Measurements from ENCODE around the gene RHOBTB1.

The RHOBTB1 gene

DNA sequence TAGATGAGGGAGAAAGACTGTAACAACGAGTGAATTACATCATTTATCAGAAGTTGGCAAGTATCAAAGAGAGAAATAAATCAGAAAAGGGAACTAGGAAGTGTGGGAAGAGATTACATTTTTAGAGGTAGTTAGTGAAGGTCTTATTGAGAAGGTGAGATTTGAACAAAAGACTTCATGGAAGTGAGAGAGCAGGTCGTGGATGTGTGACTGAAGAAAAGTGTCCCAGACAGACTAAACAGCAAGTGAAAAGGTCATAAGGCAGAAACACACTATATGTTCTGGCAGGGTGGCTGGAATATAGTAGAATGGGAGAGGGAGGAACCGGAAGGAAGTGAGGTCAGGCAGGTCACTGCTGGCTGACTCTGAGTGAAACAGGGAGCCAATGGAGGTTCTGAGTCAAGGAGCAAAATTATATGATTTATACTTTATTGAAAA lies 35.7 kb upstream of the RHOBTB1 start:
- H3K27ac ChIP-seq: no peak overlapping the region
- TF ChIP-seq CTCF (conservative IDR thresholded peaks at IDR 0.05): no peak

DNA sequence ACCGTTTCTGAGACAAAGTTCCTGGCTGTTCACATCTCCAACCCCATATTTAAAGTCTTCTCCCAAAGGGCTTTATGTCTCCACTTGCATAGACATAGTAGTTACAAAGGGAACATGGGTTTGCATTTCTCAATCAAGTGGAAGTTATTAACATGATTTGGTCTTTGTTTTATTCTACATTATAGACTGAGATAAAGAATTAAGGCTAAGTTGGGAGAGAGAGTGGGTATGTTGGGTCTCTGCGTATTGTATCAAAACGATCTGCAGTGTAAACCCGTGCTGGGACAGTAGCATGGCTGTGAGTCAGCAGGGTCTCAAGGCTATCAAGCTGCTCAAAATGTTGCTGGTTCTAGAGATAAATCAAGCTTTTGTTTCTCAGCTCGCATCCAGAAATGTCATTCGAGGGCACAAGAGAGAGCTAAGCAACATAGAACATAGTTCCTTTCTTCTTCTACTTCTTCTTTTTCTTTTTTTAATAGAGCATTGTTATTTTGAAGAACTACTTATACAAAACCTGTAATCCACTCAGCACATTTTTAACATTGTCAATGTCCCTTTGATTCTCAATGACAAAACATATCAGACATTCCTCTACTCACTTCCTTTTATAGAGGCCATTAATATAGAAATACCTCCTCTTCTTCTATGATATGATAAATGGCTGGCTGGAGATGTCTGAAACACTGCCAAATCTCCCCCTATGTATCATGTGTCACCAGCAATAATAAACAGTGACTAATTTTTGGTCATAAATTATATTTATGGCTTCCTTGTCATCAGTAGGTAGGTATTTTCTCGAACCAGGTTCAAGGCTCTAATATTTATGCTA lies 34.5 kb upstream of the RHOBTB1 start:
- TF ChIP-seq CTCF (conservative IDR thresholded peaks at IDR 0.05): no peak
- peak overlapping the region; percentile 70 for H3K27ac ChIP-seq

DNA sequence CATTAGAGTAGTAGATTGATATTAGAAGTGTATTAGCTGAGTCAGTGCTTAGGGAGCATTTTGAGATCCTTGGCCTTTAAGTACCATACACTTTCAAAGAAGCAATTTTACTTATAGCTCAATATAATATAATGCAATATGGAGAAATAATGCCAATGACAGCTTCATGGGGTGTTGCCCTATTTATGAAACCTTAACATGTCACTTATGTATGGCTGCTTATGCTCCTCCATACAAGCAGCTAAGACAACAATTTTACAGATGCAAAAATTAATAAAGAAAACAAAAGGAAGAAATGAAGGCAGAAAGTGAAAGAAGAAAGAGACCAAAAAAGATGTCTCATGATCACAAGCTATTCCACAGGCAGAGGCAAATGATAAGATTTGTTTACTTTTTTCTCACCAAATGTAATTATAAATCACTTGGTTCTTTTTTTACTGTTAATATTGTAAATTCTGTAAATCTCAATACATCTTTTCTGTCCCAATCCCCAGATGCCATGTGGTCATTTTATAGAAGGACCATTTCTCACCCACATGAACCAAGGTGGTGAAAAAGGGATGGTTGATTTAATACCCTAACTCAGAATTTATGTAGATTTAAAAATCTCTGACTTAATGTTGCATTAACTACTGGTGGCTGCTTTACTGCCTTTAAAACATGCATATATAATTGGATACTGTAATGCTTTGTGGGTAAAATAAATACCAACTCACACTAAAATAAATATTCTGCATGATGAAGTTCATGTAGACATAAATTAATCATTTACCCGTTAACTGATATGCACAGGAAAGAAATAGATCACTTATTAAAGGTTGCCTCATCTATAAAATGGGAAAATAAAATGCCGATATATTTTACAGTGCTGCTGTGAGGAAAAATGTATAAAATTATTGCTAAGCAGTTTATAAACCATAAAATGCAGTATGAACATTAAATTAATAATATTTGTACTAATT lies 33.5 kb upstream of the RHOBTB1 start:
- TF ChIP-seq CTCF (conservative IDR thresholded peaks at IDR 0.05): no peak
- peak overlapping the region; percentile 70 for H3K27ac ChIP-seq

- H3K27ac ChIP-seq: peak overlapping the region; percentile 70
- no peak for TF ChIP-seq CTCF (conservative IDR thresholded peaks at IDR 0.05)
Observed at GRCh38 chr10:60976687-60977086, 32.7 kb upstream of the RHOBTB1 start.

GRCh38 chr10:60975716-60976115 lies 31.7 kb upstream of the RHOBTB1 start:
- no peak overlapping the region; the same call in 1 of the 2 replicates for H3K27ac ChIP-seq
- no peak for TF ChIP-seq CTCF (conservative IDR thresholded peaks at IDR 0.05)

- TF ChIP-seq CTCF (conservative IDR thresholded peaks at IDR 0.05): no peak
- H3K27ac ChIP-seq: no peak overlapping the region
Observed at GRCh38 chr10:60974463-60975149, 30.6 kb upstream of the RHOBTB1 start.
